Progenitor cell of endocrine pancreas (in vitro differentiated cells): ENCODE results near the gene BRCA1. TPM values are rescaled to one million over a fixed set of nuclear protein-coding genes. Genes with fewer than 3 reads are reported as not detected.

Source experiments
- DNase-seq: peaks from one replicate; pipeline ENCODE4 v3.0.0; 2021; ENCODE audit warnings: low spot score; ENCODE audit not compliant: unreplicated experiment
- H3K27ac Mint-ChIP-seq: 2 replicates; pipeline ENCODE4 v1.8.0; 2021; ENCODE audit warnings: mild to moderate bottlenecking, moderate library complexity, mixed read lengths
- H3K27me3 Mint-ChIP-seq: 2 replicates; pipeline ENCODE4 v1.8.0; 2021; ENCODE audit warnings: mixed read lengths
- H3K36me3 Mint-ChIP-seq: 2 replicates; pipeline ENCODE4 v1.8.0; 2022; ENCODE audit warnings: mixed read lengths; ENCODE audit not compliant: insufficient read depth
- H3K4me1 Mint-ChIP-seq: 2 replicates; pipeline ENCODE4 v1.8.0; 2021; ENCODE audit warnings: low read depth, mixed read lengths
- H3K4me3 Mint-ChIP-seq: 2 replicates; pipeline ENCODE4 v1.8.0; 2021; ENCODE audit warnings: low read depth, mild to moderate bottlenecking, moderate library complexity, mixed read lengths
- H3K9me3 Mint-ChIP-seq: 2 replicates; pipeline ENCODE4 v1.8.0; 2021; ENCODE audit warnings: low read depth, mixed read lengths
- CTCF ChIP-seq: fragments of 200-600 bp; sonication (generic); IDR thresholded peaks from one replicate; pipeline ENCODE4 v1.5.0; 2021; ENCODE audit warnings: antibody characterized with exemption, mild to moderate bottlenecking; ENCODE audit not compliant: unreplicated experiment
- total RNA-seq: library from RNA; stranded (reverse); gene quantifications from 2 replicates; pipeline ENCODE4 v1.2.1, GENCODE V29; 2021

The BRCA1 gene
- total RNA-seq, 1 donor from 2014 or later: 34.2 TPM

GRCh38 chr17:43039646-43040045 lies 85.5 kb downstream of the BRCA1 start:
- Mint-ChIP-seq H3K4me1 (peaks cover 24% of the 10 kb centered on the region), H3K36me3 (no peaks in the 10 kb centered on the region), H3K9me3 (no peaks in the 10 kb centered on the region), H3K27ac (peak overlapping the region; percentile 43), H3K27me3 (no peaks in the 10 kb centered on the region), H3K4me3 (no peak overlapping the region)
- TF ChIP-seq CTCF: no peak
- DNase-seq: no peak

- TF ChIP-seq CTCF: no peak
- Mint-ChIP-seq H3K4me1 (peaks cover 22% of the 10 kb centered on the region), H3K9me3 (no peaks in the 10 kb centered on the region), H3K27ac (no peak overlapping the region), H3K4me3 (no peak overlapping the region), H3K36me3 (no peaks in the 10 kb centered on the region), H3K27me3 (no peaks in the 10 kb centered on the region)
- no peak for DNase-seq
Measured at GRCh38 chr17:43034894-43035293, 90.3 kb downstream of the BRCA1 start.

- Mint-ChIP-seq H3K27me3 (no peaks in the 10 kb centered on the region), H3K27ac (peak overlapping the region; percentile 88), H3K4me3 (no peak overlapping the region), H3K36me3 (no peaks in the 10 kb centered on the region), H3K9me3 (no peaks in the 10 kb centered on the region), H3K4me1 (peaks cover 22% of the 10 kb centered on the region)
- no peak for DNase-seq
- TF ChIP-seq CTCF: no peak
Measured at GRCh38 chr17:43033948-43034881, 90.9 kb downstream of the BRCA1 start.

- no peak for TF ChIP-seq CTCF
- H3K27ac Mint-ChIP-seq: no peak overlapping the region
- H3K9me3 Mint-ChIP-seq: no peaks in the 10 kb centered on the region
Measured at GRCh38 chr17:43031666-43032065, 93.5 kb downstream of the BRCA1 start.

GRCh38 chr17:43030137-43030767 lies 94.9 kb downstream of the BRCA1 start:
- Mint-ChIP-seq H3K4me3 (no peak overlapping the region), H3K27ac (no peak overlapping the region)

More at GRCh38 chr17:43031666-43032065, 93.5 kb downstream of the BRCA1 start:
- H3K36me3 Mint-ChIP-seq: no peaks in the 10 kb centered on the region
- H3K27me3 Mint-ChIP-seq: no peaks in the 10 kb centered on the region
- peaks cover 22% of the 10 kb centered on the region for H3K4me1 Mint-ChIP-seq
- H3K4me3 Mint-ChIP-seq: no peak overlapping the region
- DNase-seq: no peak

More at GRCh38 chr17:43030137-43030767, 94.9 kb downstream of the BRCA1 start:
- Mint-ChIP-seq H3K4me1 (peaks cover 19% of the 10 kb centered on the region), H3K9me3 (no peaks in the 10 kb centered on the region), H3K27me3 (no peaks in the 10 kb centered on the region), H3K36me3 (no peaks in the 10 kb centered on the region)
- TF ChIP-seq CTCF: no peak
- no peak for DNase-seq
